Measurements from ENCODE around the gene PACRG.

PACRG gene

GRCh38 chr6:162710936-162711335 lies 16.8 kb upstream of the PACRG start:
- no peak for DNase-seq

GRCh38 chr6:162711376-162711775 lies 16.4 kb upstream of the PACRG start:
- no peak for DNase-seq

- DNase-seq, result no peak
Measured at GRCh38 chr6:162712694-162713093, 15.1 kb upstream of the PACRG start.

GRCh38 chr6:162713974-162714780 lies 13.6 kb upstream of the PACRG start:
- no peak for DNase-seq

GRCh38 chr6:162715601-162716000 lies 12.2 kb upstream of the PACRG start:
- no peak for DNase-seq

- DNase-seq, result no peak
Measured at GRCh38 chr6:162719528-162719927, 8.2 kb upstream of the PACRG start.

GRCh38 chr6:162721404-162721687 lies 6.4 kb upstream of the PACRG start:
- DNase-seq, result no peak

- DNase-seq, result no peak
Measured at GRCh38 chr6:162722226-162722625, 5.5 kb upstream of the PACRG start.

- DNase-seq, result no peak
Measured at GRCh38 chr6:162722633-162723032, 5.1 kb upstream of the PACRG start.

- no peak for DNase-seq
Measured at GRCh38 chr6:162726947-162727321, 840 bp upstream of the PACRG start.

- no peak for DNase-seq
Measured at GRCh38 chr6:162728197-162728596, 423 bp downstream of the PACRG start.

- no peak for DNase-seq
Measured at GRCh38 chr6:162728706-162729105, 932 bp downstream of the PACRG start.

GRCh38 chr6:162730502-162730901 lies 2.7 kb downstream of the PACRG start:
- DNase-seq, result no peak

GRCh38 chr6:162733489-162733888 lies 5.7 kb downstream of the PACRG start:
- DNase-seq, result peak in 1 of 2 experiments; percentile 1

GRCh38 chr6:162736961-162737360 lies 9.2 kb downstream of the PACRG start:
- no peak for DNase-seq

GRCh38 chr6:162750776-162751175 lies 23.0 kb downstream of the PACRG start:
- DNase-seq, result no peak

- no peak for DNase-seq
Measured at GRCh38 chr6:162751211-162751859, 23.6 kb downstream of the PACRG start.

GRCh38 chr6:162753775-162754174 lies 26.0 kb downstream of the PACRG start:
- DNase-seq, result no peak

GRCh38 chr6:162770136-162770535 lies 42.4 kb downstream of the PACRG start:
- no peak for DNase-seq

- no peak for DNase-seq
Measured at GRCh38 chr6:162770955-162771354, 43.2 kb downstream of the PACRG start.

GRCh38 chr6:162772466-162772865 lies 44.7 kb downstream of the PACRG start:
- DNase-seq, result no peak

- DNase-seq, result no peak
Measured at GRCh38 chr6:162773996-162774395, 46.2 kb downstream of the PACRG start.

- no peak for DNase-seq
Measured at GRCh38 chr6:162777091-162777490, 49.3 kb downstream of the PACRG start.

GRCh38 chr6:162778603-162779002 lies 50.8 kb downstream of the PACRG start:
- no peak for DNase-seq

Data from activated CD4-positive, alpha-beta T cell treated with anti-CD3 and anti-CD28 coated beads, Interleukin-2, amount 50 U/mL, for 4 hours (primary cell).